Stimulated activated CD8-positive, alpha-beta memory T cell treated with anti-CD3 and anti-CD28 coated beads, Interleukin-15, amount 100 ng/mL, for 1 hour (primary cell): ENCODE measurements around the gene TMEM255A.

ENCODE experiments used
- DNase-seq: peaks from one replicate; pipeline ENCODE4 v3.0.0-alpha.2; 2020; ENCODE audit warnings: low read depth

The TMEM255A gene

DNA sequence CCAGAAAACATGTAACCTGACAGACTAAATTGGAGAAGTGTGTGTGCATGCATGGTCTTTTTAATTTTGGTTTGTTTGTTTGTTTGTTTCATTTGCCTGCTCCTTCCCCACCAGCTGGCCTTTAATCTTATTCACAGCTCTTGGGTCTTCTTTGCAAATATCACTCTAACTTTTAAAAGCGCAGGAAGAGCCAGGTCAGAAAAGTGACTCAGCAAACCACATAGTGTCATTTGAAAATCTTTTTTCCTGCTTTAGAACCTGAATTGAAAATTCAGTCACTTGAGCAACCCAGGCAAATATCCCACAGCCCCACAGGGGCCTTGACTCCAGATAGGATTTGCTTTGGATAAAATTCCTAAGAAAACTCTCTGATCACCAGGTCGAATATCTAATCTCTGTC lies 4.6 kb downstream of the TMEM255A start:
- no peak for DNase-seq

DNA sequence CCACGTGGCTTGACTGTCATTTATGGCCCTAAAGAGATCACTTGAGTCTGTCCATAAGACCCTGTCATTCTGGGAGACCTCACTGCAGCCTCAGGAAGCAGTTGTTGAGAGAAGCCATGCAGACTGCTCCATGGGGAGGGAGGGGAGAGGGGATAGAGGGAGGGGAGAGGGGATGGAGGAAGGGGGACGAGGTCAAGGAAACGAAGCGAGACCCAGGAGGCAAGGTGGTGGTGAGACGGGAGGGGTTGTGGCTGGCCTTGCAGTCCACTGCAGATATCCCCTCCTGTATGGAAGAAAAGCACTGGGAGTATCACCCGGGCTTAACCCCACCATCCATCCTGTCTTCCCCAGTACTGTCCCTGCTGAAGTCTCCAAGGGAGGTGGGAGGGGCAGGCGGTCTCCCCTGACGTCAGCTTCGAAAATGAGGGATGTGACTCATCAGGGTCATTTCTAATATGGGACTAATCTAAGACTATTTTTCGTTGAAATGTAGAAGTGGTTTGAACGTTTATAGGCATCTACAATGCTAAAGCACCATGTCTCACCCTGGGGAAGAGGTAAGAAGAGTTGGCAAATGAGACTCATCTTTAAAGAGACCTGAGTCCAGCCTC lies 5.6 kb downstream of the TMEM255A start:
- no peak for DNase-seq

DNA sequence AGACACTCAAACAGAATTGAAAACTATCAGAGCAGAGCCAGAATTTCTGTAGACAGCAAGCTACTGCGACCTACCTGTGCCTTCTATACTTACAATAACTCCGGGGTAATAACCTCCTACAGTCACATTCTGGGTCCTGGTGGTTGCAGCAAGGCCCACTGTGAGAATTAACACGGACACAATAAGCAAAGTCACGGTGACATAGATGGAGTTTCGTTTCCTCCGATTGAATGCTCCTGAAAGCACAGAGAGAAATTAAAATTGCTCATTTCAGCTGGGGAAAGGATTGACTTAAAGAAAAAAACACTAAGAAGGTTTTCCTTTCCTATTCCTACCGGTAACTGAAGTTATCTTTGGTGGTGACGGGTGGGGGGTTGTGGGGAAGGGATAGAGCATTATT lies 7.0 kb downstream of the TMEM255A start:
- no peak for DNase-seq

DNA sequence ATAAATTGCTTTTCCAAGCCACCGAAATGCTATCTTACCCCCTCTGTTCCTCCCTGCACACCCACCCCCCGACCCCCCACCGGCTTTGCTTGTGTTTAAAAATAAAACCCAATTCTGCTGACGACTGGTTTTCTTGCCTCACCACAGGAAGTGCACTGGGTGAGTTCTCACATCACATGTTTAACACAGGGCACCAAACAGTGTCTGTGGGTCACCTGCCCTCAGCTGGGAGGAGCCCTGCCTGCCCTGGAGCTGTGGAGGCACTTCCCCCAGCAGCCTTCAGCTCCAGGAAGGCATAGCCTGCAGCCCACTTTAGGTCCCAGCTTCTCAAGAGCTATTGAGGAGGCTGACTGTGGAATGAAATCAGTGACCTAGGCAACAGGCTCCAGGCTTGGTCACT lies 8.8 kb downstream of the TMEM255A start:
- DNase-seq: peak; percentile 15

DNA sequence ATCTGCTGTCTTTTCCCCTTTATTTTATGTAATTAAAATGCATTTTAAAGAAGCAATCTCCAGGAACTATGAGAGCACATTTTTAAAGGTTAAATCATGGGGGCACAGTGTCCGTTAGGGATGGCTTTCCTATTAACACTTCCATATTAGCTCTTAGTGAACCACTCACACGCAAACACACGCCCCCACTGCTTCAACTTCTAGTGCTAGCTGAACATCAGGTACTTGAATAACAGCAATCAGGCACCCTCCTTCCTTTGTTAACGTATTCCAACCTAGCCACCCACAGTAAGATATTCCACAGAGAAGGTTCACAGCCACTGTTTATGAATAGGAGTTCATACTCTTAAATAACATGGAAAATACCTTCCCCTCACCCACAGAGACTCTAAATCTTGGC lies 9.3 kb downstream of the TMEM255A start:
- DNase-seq: no peak

DNA sequence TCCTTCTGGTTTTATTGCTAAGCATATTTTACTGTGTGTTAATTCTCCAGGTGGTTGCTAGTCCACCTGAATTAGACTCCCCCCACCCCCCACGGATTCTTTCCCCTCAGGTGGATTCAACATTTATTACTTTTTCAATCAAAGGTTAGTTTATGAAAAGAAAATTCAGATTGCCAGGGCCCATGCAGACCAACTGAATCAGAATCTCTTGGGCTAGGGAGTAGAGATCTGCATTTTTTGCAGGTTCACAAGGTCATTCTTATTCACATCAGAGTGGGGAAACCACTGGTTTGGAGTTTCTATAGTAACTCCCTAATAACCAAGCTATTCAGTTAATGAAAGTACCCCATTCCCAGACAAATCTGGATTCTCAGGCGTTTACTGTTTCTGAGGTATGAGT lies 9.8 kb downstream of the TMEM255A start:
- no peak for DNase-seq

DNA sequence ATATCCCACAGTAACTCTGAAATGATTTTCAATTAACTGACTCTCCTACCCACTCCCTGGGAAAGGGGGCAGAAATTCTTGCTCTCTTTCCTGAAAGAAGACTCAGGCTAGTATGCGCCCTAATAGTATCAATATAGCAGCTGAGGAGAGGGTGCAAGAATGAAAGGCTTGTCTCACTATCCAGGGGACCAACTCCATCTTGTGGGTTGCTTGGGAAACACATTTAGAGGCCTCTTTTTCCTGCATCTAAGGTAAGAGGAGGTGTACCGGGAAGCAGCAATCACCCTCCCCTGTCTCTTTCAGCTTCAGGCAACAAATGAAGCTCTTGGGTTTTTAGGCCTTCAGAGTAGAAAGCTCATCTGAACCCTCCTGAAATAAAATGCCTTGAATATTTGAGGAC lies 11.3 kb downstream of the TMEM255A start:
- no peak for DNase-seq

DNA sequence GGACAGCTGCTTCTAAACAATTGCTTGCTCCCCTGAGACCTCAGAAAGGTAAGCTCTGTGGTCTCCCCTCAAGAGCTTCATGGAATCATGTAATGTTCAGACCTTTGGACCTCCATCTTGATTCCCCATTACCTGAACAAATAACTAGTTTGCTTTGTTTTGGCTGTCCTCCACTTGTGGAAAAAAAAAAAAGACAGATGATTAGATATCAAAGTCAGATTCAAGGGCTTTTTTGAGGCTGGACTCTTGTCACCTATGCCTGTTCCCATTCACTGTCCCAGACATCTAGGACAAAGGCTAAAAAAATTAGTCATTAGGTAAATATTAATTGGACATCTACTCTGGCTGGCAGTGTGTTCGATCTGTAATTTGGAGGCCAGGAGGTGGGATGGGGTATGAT lies 13.3 kb downstream of the TMEM255A start:
- no peak for DNase-seq

DNA sequence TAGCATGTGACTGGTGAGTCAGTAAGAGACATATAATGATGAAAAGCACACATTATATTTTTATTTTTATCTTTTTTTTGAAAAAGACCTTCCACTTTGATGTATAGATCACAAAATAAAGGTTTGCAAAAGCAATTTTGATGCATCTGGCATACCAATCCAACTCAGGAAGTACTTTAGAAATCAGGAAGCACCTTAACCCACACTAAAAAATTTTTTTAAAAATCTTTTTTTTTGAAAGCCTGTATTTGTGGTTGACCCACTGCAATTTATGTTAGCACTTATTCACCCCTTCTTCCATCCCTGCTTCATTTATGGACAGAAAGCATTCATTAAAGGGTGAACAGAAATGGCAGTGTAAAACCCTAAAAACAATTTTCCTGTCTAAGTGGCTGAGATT lies 16.6 kb downstream of the TMEM255A start:
- DNase-seq: no peak

DNA sequence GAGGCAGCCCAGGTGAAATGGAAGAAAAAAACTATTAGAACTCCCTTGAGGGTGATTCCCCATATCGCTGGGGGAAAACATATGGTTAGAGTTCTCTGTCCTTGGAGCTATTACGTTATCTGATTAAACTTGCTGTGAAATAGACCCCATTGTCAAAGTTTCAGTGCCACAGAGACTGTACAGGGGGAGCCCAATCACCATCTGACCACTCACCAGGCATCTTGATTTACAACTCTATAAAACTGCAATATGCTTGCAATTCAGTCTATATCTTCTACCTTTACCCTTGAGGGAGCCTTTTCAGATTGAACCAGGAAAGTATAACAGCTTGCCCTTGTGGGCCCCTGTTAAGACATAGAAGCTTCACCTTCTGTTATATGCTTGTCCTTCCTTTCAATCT lies 18.2 kb downstream of the TMEM255A start:
- no peak for DNase-seq

DNA sequence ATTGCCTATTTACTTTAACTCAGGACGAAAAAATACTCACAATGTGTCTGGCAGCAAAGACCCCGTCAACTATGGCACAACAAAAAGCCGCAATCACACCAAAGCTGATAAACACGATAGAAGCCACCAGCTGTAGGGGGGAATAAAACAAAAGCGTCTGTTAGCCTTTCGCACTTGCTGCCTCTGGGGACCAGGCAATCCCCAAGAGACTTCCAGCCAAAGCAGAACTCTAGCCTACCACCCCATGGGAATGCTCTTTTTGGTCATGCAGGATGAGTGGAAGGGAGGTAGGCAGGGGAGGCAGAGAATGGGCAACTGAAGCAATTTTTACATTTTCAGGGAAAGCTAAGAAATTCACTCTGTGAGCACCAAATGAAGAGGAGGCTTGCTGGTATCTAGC lies 20.1 kb downstream of the TMEM255A start:
- no peak for DNase-seq

DNA sequence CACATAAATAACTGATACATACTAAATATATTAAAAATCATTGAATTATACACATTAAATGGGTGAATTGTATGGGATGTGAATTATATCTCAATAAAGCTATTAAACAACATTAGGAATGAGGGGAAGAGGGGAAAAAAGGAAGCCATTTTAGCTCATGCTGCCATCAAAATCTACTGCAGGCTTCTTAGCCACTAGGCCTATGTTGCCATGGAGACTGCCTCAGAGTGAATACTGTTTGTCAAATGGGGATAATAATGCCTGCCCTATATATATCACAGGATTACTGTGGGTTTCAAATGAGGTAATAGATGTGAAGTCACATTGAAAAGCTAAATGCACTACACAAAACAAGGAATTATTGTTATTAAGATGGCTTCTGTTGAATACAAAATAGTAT lies 21.2 kb downstream of the TMEM255A start:
- DNase-seq: no peak

DNA sequence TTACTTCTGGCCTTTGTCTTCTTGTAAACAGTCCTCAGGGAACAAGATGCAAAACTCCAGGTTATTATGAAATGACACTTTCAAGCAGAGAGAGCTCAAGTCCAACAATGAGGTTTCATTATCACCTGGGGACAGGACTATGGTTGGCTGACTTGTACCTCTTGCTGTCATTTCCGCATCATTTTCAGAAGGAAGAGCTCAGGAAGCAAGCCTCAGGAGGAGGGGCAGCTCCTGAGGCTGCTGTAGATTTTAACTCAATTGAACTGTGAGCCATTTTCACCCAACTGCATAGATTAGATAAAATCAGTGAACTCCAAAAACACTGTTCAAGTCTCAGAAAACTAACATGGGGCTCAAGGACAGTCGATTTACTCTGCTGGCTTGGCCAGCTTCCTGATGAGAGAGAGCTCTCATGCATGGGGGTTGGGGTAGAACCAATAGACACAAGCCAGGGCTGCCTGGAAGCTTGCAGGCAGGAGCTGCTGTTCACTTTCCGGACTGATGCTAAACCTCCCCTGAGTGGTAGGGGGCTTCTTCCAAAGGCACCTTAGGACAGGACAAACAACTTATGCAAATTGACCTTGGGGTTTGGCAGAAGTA lies 23.6 kb downstream of the TMEM255A start:
- no peak for DNase-seq

DNA sequence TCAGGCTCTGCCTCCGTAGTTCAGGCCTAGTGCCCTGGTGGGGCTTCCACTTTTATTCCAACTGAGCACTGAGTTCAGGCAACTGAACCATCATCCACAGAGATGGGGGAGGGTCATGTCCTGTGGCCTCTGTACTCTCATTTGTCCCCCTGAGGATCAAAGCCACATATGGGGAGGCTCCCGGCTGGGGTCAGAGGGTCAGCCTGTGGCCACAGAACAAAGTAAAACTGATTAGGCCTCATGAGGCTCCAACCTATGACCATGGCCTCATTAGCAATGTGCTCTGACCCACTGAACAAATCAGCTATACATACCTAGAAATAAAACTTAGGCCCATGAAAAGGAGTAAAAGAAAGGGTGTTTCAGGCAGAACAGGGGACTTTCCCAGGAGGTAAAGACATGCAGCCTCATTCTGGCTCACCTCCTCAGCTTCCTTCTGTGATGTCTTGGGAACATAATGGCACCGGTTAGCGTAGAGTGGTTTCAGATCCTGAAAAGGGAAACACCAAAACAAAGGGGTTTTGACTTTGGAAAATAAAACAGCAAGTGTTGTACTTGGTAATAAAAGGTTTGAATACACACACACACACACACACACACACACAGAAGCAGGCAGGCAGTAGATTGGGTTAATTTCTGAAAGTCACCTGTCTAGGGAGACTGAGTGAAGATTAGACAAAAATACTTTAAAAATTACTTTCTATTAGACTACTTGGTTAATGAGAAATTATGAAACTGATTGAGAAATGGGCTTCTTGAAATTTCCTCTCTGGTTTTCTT lies 24.3 kb downstream of the TMEM255A start:
- no peak for DNase-seq

DNA sequence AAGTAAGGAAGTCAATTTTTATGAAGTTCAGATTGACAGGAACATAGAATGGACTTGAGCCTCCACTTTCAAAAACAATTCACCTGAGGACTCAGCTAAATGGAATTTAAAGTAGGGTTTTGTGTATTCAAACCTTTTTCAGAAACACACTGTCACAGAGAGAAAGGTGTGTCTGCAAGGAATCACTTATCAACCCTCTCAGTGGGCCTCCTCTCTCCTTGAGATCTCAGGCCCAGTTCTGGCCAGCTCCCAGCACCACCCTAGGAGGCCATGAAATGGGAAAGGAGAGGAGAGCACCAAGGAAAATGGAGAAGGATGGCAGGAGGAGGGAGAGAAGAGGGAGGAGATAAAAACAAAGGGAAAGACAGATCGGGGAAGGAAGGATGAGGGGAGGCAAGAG lies 28.6 kb downstream of the TMEM255A start:
- DNase-seq: no peak

DNA sequence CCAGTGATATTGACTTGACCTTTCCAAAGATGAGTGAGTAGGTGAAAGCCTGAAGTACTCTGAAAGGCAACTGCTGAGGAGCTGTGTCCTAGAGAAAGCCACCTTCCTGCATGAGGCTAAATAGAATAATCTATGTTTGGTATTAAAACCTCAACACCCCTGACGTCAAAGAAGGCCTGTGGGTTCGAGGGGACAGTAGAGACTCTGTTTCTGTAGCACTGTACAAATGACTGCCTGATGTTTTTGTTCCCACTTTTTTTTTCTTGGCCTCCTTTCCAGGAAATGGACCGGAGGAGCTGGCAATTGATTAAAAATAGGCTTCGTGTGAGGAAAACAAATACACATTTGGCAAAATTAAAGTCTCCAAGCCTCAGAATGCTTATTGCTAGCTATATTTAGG lies 29.5 kb downstream of the TMEM255A start:
- no peak for DNase-seq

DNA sequence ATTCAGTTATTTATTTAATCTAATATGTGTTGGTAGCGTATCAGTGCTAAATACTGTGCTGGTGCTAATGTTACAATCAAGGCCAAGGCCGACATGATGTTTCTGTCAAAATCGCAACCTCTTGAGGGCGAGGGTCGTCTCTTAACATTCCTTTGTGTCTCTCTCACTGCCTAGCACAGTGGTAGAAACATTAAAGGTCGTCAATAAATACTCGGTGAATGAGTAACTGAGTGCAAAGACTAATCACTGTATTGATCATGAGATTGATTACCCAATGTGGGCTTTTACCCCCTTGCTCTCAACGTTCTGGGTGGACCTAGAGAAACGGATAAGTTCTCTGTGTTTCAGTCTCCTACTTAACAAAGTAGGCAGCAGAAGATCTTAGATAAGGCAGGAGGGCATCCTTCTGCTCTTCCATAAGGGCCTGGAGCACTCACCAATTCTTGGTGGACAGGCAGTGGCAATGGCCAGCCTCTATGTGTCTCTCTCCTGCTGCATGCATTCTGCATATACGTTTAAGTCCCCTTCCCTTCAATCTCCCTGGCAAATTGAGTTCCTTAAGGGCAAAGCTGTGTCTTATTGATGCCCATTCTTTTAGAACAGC lies 30.1 kb downstream of the TMEM255A start:
- no peak for DNase-seq

DNA sequence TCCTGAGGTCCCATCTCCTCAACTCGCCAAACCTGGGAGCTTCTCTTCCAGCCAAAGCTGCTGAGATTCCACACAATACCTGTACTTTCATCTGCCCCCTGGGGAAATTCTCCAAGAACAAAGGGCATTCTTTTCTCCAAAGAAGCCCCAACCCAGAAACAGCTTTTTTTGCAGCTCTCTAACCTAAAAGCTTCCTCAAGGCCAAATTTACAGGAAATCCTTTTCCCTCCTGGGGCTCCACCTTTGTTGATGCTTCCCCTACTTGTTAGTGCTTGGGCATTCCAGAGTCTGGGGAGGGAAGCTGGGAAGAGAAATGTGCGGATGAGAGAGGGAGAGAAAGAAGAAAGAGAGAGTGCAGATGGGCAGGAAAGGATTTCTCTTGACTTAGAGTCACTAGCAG lies 36.3 kb downstream of the TMEM255A start:
- DNase-seq: no peak

DNA sequence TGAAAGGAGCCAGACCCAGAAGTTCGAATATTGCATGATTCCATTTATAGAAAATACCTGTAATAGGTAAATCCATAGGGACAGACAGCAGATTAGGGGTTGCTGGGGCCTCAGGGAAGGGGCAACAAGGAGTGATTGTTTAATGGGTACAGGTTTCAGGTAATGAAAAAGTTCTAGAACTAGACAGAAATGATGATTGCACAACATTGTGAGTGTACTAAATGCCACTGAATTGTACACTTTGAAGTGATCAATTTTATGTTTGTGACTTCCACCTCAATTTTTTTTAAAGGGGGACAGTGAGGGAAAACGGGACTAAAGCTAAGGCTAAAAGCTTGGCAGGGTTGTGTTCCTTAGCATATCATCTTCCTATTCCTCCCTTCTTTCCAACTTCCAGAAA lies 37.1 kb downstream of the TMEM255A start:
- no peak for DNase-seq

DNA sequence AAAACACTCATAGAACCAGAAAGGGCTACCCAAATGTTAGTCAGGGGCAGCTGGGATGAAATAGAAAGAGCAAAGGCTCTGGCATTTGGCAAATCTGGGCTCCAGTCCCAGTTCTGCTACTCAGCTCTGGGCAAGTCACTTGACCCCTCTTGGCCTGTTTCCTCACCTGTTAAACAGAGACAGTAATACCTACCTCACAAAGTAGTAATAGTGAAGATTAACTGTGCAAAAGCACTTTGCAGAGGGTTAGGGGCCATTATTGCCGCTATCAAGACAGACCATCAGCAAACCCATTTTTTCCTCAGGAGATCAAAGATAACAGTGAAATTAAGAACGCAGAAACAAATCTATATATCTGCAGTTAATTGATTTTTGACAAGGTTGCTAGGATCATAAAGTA lies 40.0 kb downstream of the TMEM255A start:
- DNase-seq: no peak

DNA sequence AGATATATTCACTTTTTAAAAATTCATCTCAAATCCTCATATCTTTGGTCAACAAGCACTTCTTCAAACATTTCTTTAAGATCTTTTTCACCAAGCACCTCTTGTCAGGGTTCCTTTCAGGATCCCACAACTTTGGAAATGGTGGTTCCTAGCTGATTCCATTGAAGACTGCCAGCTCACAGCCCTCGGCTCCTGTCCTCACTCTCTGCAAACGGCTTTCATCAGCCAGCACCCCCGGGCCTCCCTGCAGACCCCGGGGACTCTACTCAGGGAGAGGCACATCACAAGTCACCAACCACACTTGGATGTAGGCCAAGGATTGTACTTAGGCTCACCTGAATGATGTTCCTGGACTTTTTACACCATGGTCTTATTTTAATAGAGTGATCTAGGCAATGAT lies 40.7 kb downstream of the TMEM255A start:
- no peak for DNase-seq

DNA sequence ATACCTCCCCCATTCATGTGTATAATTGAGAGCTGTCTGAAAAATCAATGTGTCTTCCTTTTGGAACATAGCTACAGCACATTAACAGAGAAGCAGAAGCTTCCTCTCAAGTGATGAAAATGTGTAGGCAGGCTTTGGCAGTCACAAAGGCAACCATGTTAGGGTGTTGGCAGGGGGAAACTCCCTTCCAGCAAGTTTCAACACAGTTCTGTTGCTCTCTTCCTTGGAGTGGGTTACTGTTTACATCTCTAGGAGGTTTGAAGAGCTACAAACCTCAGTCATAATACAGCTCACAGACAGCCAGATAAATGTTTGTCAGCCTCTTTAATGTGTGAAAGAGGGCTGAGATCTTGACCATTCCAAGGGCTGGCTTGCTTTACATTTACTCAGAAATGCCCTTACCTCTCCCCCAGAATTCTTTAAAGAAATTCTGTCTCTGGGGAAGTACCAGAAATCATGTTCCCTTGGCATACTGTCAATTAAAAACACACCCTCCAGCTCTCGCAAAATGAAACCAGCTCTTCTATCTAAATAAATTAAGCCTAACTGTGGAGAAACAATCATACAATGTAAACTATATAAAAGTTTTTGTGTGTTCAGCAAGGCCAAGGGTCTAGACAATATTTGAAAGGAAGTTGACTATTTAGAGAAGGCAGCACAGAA lies 41.8 kb downstream of the TMEM255A start:
- no peak for DNase-seq

DNA sequence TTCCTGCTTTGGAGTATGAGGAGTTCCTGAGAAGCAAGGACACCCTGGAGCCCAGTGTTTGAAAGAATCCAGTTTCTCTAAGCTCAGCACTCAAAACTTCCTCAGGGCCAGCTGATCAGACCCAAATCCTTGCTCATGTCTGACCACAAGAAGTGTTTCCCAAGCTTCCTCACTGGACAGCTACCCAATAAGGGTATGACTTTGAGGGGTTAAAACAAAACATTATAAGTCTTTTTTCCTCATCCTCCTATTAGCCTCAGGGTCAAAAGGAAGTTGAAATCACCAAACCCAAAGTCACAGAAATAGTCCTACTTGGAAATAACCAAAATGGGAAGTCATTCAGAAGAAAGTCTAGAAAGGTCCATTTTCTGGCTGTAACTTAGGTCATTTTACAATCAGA lies 46.9 kb downstream of the TMEM255A start:
- no peak for DNase-seq
